HG02938 (cell line): Measurements from ENCODE around the gene ADORA2A.

ENCODE experiments used
- ATAC-seq: cut with Tn5 transposase; IDR thresholded peaks from one replicate; pipeline ENCODE4 v1.9.1; 2021; ENCODE audit warnings: mild to moderate bottlenecking, moderate library complexity; ENCODE audit not compliant: unreplicated experiment

Gene ADORA2A

GRCh38 chr22:24402460-24403192 lies 24.8 kb upstream of the ADORA2A start:
- no peak for ATAC-seq

GRCh38 chr22:24403346-24403745 lies 24.1 kb upstream of the ADORA2A start:
- no peak for ATAC-seq

GRCh38 chr22:24404561-24405275 lies 22.7 kb upstream of the ADORA2A start:
- no peak for ATAC-seq

- no peak for ATAC-seq
Measured at GRCh38 chr22:24405631-24406321, 21.6 kb upstream of the ADORA2A start.

GRCh38 chr22:24406322-24407277 lies 20.8 kb upstream of the ADORA2A start:
- no peak for ATAC-seq

GRCh38 chr22:24407278-24407665 lies 20.1 kb upstream of the ADORA2A start:
- ATAC-seq, result no peak

- no peak for ATAC-seq
Measured at GRCh38 chr22:24407884-24408283, 19.5 kb upstream of the ADORA2A start.

GRCh38 chr22:24408630-24409029 lies 18.8 kb upstream of the ADORA2A start:
- ATAC-seq, result no peak

GRCh38 chr22:24409707-24410106 lies 17.7 kb upstream of the ADORA2A start:
- no peak for ATAC-seq

- no peak for ATAC-seq
Measured at GRCh38 chr22:24410110-24410856, 17.1 kb upstream of the ADORA2A start.

- ATAC-seq, result no peak
Measured at GRCh38 chr22:24411256-24412004, 16.0 kb upstream of the ADORA2A start.

GRCh38 chr22:24412274-24412673 lies 15.1 kb upstream of the ADORA2A start:
- ATAC-seq, result no peak

- no peak for ATAC-seq
Measured at GRCh38 chr22:24413271-24413670, 14.1 kb upstream of the ADORA2A start.

- no peak for ATAC-seq
Measured at GRCh38 chr22:24413736-24414385, 13.5 kb upstream of the ADORA2A start.

- ATAC-seq, result no peak
Measured at GRCh38 chr22:24414523-24414922, 12.9 kb upstream of the ADORA2A start.

GRCh38 chr22:24414984-24415945 lies 12.1 kb upstream of the ADORA2A start:
- no peak for ATAC-seq

GRCh38 chr22:24416095-24416494 lies 11.3 kb upstream of the ADORA2A start:
- no peak for ATAC-seq

GRCh38 chr22:24416611-24417010 lies 10.8 kb upstream of the ADORA2A start:
- ATAC-seq, result no peak
